Anterior cingulate cortex (tissue), 58 donors: Measurements from ENCODE around the gene PSME3IP1.

Experiments
- DNase-seq, 58 donors: peaks; one replicate each; lab custom pipeline; 2025; lab: John Stamatoyannopoulos, UW

Gene PSME3IP1

DNA sequence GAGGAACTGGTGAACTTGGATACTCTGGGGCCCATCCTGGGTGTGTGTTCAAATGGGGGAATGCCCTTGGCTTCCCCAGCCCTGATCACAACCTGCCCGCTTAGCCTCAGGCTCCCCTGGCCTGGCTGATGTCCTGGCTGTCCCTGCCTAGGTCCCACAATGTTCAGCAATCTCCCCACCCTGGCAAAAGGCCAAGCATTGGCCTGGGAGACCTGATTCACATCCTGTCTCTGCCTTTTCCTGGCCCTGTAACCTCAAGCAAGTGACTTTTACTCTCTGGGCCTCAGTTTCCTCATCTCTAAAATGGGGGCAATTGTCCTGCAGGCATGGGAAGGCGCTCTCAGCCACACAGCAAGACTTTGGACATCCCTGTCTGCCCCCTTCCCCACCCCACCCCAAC is 79.1 kb downstream of the PSME3IP1 start:
- peak in 1 of 58 donors; percentile 52 for DNase-seq

- no peak for DNase-seq
Measured at GRCh38 chr16:57105184-57105583, 80.7 kb downstream of the PSME3IP1 start.

DNA sequence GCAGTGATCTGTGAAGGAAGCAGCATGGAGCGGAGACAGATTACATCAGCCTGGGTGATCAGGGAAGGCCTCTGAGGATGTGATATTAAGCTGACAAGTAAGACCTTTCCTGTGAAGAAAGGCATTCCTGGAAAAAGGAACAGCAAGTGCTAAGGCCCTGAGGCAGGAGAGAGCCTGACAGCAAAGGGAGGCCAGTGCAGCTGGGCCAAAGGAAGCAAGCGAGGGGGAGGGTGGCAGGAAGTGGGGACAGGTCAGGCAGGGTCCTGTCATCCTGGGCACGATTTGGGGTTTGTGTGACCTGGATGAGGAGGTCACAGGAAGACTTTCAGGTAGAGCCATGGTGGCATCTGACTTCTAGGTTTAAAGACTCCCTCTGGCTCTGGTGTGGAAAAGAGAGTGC is 81.1 kb downstream of the PSME3IP1 start:
- DNase-seq = no peak

- peak in 5 of 58 donors; percentile 23 to 41 (median 28) for DNase-seq
Measured at GRCh38 chr16:57102888-57103851, 82.7 kb downstream of the PSME3IP1 start.
